Adipocyte (in vitro differentiated cells): ENCODE data around the gene DHX35.
"Not testable (repeated sequence)": the region's sequence is repeated elsewhere in the genome, so short reads cannot be mapped to it uniquely, and the experiment has no call there.

ENCODE experiments used
- DNase-seq: peaks from one replicate; pipeline ENCODE4 v3.0.0-alpha.2; 2015; ENCODE audit warnings: low read depth
- H3K27me3 ChIP-seq: replicated peaks from 2 replicates; pipeline ENCODE4 v1.7.0; 2013; ENCODE audit warnings: mild to moderate bottlenecking, low read length, moderate library complexity; ENCODE audit not compliant: control insufficient read depth, insufficient read depth
- H3K36me3 ChIP-seq: 2 replicates; pipeline ENCODE4 v1.7.0; 2013; ENCODE audit warnings: low read length, mild to moderate bottlenecking, moderate library complexity; ENCODE audit not compliant: control insufficient read depth, insufficient read depth, severe bottlenecking
- H3K4me1 ChIP-seq: 2 replicates; pipeline ENCODE4 v1.7.0; 2013; ENCODE audit warnings: mild to moderate bottlenecking, low read length, moderate library complexity; ENCODE audit not compliant: control insufficient read depth, insufficient read depth
- H3K4me3 ChIP-seq: 2 replicates; pipeline ENCODE4 v1.7.0; 2013; ENCODE audit warnings: mild to moderate bottlenecking, low read length, moderate library complexity
- H3K9ac ChIP-seq: 2 replicates; pipeline ENCODE4 v1.7.0; 2013; ENCODE audit warnings: mild to moderate bottlenecking, low read length, moderate library complexity
- H3K9me3 ChIP-seq: 2 replicates; pipeline ENCODE4 v1.7.0; 2013; ENCODE audit warnings: mild to moderate bottlenecking, low read length, moderate library complexity; ENCODE audit not compliant: control insufficient read depth

DHX35 gene

DNA sequence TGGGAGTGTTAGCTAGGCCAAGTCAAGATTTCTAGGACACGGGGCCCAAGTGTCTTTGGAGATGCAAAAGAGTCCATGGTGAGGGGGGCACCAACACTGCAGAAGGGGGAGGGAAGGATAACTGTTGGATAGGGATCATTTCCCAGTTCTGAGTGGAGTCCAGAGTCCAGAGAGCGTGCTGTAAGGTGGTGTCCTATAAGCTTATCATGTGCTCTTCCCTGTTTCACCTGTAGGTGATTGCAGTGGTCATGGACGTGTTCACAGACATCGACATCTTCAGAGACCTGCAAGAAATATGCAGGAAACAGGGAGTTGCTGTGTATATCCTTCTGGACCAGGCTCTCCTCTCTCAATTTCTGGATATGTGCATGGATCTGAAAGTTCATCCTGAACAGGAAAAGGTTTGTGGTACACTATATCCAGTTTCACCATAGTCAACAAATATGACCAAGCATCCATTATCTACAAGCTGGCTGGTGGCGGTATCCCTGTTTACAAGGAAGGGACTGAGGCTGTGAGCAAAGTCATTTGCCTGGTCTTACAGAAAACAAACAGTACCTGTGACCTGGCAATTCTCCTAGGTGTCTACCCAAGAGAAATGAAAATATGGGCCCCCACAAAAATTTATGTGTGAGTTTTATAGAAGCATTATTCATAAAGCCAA, 20.3 kb upstream of the DHX35 start:
- Histone ChIP-seq H3K9me3 (no peaks in the 10 kb centered on the region), H3K4me1 (peaks cover 3% of the 10 kb centered on the region), H3K27me3 (no peaks in the 10 kb centered on the region), H3K36me3 (no peaks in the 10 kb centered on the region), H3K4me3 (no peak overlapping the region), H3K9ac (no peak overlapping the region)
- DNase-seq: no peak

DNA sequence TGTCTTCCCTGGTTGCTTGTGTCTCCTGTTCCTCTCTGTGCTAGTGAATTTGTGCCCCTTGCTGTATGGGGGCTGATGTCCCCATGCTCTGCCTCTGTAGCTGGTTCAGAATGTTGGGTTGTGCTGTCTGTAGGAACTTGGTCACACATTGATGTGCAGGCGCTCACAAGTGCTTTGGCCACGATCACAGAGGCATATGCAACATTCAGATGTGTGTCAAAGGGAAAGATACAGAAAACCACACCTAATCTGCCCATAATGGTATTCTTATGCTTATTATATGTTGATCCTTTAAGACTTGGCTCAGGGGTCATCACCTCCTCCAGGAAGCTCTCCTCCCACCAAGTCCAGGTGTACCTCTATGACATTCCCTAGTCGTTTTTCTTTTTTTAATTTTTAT, 17.1 kb upstream of the DHX35 start:
- Histone ChIP-seq H3K36me3 (no peaks in the 10 kb centered on the region), H3K27me3 (no peaks in the 10 kb centered on the region), H3K4me1 (peaks cover 3% of the 10 kb centered on the region), H3K9me3 (no peaks in the 10 kb centered on the region), H3K9ac (no peak overlapping the region), H3K4me3 (no peak overlapping the region)
- DNase-seq: no peak

- Histone ChIP-seq H3K9ac (no peak overlapping the region), H3K27me3 (no peaks in the 10 kb centered on the region), H3K4me1 (peaks cover 3% of the 10 kb centered on the region), H3K36me3 (no peaks in the 10 kb centered on the region), H3K4me3 (no peak overlapping the region), H3K9me3 (no peaks in the 10 kb centered on the region)
- no peak for DNase-seq
Observed at GRCh38 chr20:38946836-38947235, 15.3 kb upstream of the DHX35 start.

DNA sequence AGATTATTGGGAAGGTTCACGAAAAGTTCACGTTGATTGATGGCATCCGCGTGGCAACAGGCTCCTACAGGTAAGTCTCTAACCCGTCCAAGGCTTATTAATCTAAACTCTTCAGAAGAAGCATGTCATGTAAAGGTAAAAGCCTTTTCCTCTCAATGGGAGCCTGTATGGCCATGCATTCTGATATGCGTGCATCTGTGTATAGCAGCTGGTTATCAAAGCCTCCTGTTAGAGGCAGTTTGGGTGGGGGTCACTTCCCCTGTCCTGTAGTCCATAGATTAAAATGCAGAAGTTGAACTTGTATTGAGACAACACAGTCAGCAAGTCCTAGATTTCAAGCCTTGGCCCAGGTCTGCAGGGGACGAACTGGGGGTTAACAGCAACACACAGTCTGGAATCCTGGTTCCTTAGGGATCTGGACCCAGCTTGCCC, 14.2 kb upstream of the DHX35 start:
- DNase-seq: no peak
- Histone ChIP-seq H3K36me3 (no peaks in the 10 kb centered on the region), H3K4me1 (peaks cover 3% of the 10 kb centered on the region), H3K9ac (no peak overlapping the region), H3K4me3 (no peak overlapping the region), H3K9me3 (no peaks in the 10 kb centered on the region), H3K27me3 (no peaks in the 10 kb centered on the region)

- DNase-seq: no peak
- H3K4me3 ChIP-seq: no peak overlapping the region
- no peaks in the 10 kb centered on the region for H3K4me1 ChIP-seq
- no peaks in the 10 kb centered on the region for H3K36me3 ChIP-seq
- H3K9ac ChIP-seq: no peak overlapping the region
- no peaks in the 10 kb centered on the region for H3K9me3 ChIP-seq
- H3K27me3 ChIP-seq: no peaks in the 10 kb centered on the region
Observed at GRCh38 chr20:38950254-38950653, 11.9 kb upstream of the DHX35 start.

DNA sequence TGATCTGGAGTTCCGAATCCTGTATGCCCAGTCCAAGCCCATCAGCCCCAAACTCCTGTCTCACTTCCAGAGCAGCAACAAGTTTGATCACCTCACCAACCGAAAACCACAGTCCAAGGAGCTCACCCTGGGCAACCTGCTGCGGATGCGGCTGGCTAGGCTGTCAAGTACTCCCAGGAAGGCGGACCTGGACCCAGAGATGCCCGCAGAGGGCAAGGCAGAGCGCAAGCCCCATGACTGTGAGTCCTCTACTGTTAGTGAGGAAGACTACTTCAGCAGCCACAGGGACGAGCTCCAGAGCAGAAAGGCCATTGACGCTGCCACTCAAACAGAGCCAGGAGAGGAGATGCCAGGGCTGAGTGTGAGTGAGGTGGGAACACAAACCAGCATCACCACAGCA, 10.5 kb upstream of the DHX35 start:
- Histone ChIP-seq H3K36me3 (no peaks in the 10 kb centered on the region), H3K9me3 (no peaks in the 10 kb centered on the region), H3K9ac (no peak overlapping the region), H3K4me3 (no peak overlapping the region), H3K27me3 (no peaks in the 10 kb centered on the region), H3K4me1 (no peaks in the 10 kb centered on the region)
- no peak for DNase-seq

- no peaks in the 10 kb centered on the region for H3K36me3 ChIP-seq
Observed at GRCh38 chr20:38952153-38952552, 10.0 kb upstream of the DHX35 start.

GRCh38 chr20:38953630-38954340, 8.4 kb upstream of the DHX35 start:
- no peaks in the 10 kb centered on the region for H3K27me3 ChIP-seq

More at GRCh38 chr20:38952153-38952552, 10.0 kb upstream of the DHX35 start:
- Histone ChIP-seq H3K27me3 (no peaks in the 10 kb centered on the region), H3K4me1 (no peaks in the 10 kb centered on the region), H3K9me3 (no peaks in the 10 kb centered on the region), H3K4me3 (no peak overlapping the region), H3K9ac (no peak overlapping the region)
- DNase-seq: no peak

GRCh38 chr20:38957235-38957876, 4.8 kb upstream of the DHX35 start:
- no peak for DNase-seq
- H3K9ac ChIP-seq: no peak overlapping the region
- peaks cover 4% of the 10 kb centered on the region for H3K4me1 ChIP-seq
- no peaks in the 10 kb centered on the region for H3K27me3 ChIP-seq
- H3K36me3 ChIP-seq: no peaks in the 10 kb centered on the region
- H3K4me3 ChIP-seq: no peak overlapping the region
- no peaks in the 10 kb centered on the region for H3K9me3 ChIP-seq

More at GRCh38 chr20:38953630-38954340, 8.4 kb upstream of the DHX35 start:
- Histone ChIP-seq H3K4me1 (no peaks in the 10 kb centered on the region), H3K9me3 (no peaks in the 10 kb centered on the region), H3K9ac (no peak overlapping the region), H3K4me3 (no peak overlapping the region), H3K36me3 (no peaks in the 10 kb centered on the region)
- no peak for DNase-seq

- no peaks in the 10 kb centered on the region for H3K36me3 ChIP-seq
- no peak overlapping the region for H3K9ac ChIP-seq
- peaks cover 7% of the 10 kb centered on the region for H3K4me1 ChIP-seq
- H3K27me3 ChIP-seq: no peaks in the 10 kb centered on the region
- DNase-seq: no peak
- H3K9me3 ChIP-seq: no peaks in the 10 kb centered on the region
- no peak overlapping the region for H3K4me3 ChIP-seq
Observed at GRCh38 chr20:38957915-38958485, 4.1 kb upstream of the DHX35 start.

DNA sequence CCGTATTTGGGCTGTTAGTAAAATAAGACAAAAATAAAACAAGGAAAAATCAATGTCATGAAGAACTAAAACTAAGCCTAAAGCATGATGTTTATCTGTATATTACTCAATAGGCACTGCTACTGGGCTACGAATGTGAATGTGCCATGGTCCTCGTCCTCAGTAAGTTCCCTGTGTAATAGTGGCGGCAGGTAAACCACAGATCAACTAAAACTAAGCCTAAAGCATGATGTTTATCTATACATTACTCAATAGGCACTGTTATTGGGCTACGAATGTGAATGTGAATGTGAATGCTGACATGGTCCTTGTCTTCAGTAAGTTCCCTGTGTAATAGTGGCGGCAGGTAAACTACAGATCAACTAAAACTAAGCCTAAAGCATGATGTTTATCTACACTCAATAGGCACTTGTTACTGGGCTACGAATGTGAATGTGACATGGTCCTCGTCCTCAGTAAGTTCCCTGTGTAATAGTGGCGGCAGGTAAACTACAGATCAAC, 1.9 kb upstream of the DHX35 start:
- H3K4me3 ChIP-seq, DNase-seq, H3K27me3 ChIP-seq, H3K9ac ChIP-seq, H3K36me3 ChIP-seq, H3K9me3 ChIP-seq, H3K4me1 ChIP-seq: not testable (repeated sequence)
